ENCODE data around the gene SYT3.
"Not testable (repeated sequence)": the region's sequence is repeated elsewhere in the genome, so short reads cannot be mapped to it uniquely, and the experiment has no call there.

Gene SYT3

GRCh38 chr19:50604264-50605073 is 35.2 kb downstream of the SYT3 start:
- DNase-seq (ENCODE audit: low read depth), result not testable (repeated sequence)

GRCh38 chr19:50602935-50603334 is 36.7 kb downstream of the SYT3 start:
- no peak for DNase-seq (ENCODE audit: low read depth)

- DNase-seq (ENCODE audit: low read depth), result no peak
Observed at GRCh38 chr19:50602496-50602895, 37.2 kb downstream of the SYT3 start.

GRCh38 chr19:50602089-50602422 is 37.6 kb downstream of the SYT3 start:
- DNase-seq (ENCODE audit: low read depth), result no peak

- no peak for DNase-seq (ENCODE audit: low read depth)
Observed at GRCh38 chr19:50601407-50602088, 38.1 kb downstream of the SYT3 start.

- DNase-seq (ENCODE audit: low read depth), result no peak
Observed at GRCh38 chr19:50599427-50599826, 40.3 kb downstream of the SYT3 start.

GRCh38 chr19:50590191-50590590 is 49.5 kb downstream of the SYT3 start:
- no peak for DNase-seq (ENCODE audit: low read depth)

GRCh38 chr19:50581795-50582660 is 57.7 kb downstream of the SYT3 start:
- not testable (repeated sequence) for DNase-seq (ENCODE audit: low read depth)

GRCh38 chr19:50580970-50581634 is 58.6 kb downstream of the SYT3 start:
- no peak for DNase-seq (ENCODE audit: low read depth)

- no peak for DNase-seq (ENCODE audit: low read depth)
Observed at GRCh38 chr19:50580240-50580639, 59.4 kb downstream of the SYT3 start.

- not testable (repeated sequence) for DNase-seq (ENCODE audit: low read depth)
Observed at GRCh38 chr19:50576769-50577168, 62.9 kb downstream of the SYT3 start.

- no peak for DNase-seq (ENCODE audit: low read depth)
Observed at GRCh38 chr19:50573741-50574461, 65.8 kb downstream of the SYT3 start.

Measured in T follicular helper cell (primary cell).